ENCODE measurements around the gene OR12D2. TPM values are rescaled to one million over a fixed set of nuclear protein-coding genes. Genes with fewer than 3 reads are reported as not detected.
"Not testable (repeated sequence)": the region's sequence is repeated elsewhere in the genome, so short reads cannot be mapped to it uniquely, and the experiment has no call there.

The OR12D2 gene
- total and polyA plus RNA-seq, 2 of the 4 experiments (the other 2 are of a cell fraction) = not detected

DNA sequence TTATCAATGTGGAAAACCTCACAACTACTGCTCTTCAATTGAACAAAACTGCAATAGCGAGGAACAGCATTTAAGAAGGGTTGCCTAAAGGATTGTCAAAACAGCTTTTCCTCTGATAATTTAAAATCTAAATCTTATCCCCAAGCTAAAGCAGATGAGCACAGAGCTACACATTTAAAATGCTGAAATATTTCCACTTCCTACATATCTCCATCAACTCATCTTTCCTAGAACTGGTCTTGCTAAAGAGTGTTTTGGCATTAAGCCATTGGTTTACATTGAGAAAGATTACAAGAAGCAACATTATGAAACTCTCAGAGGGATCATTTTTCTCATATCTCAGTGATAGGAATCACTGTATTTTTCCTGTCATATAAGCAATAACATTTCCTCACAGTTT, 47.3 kb downstream of the OR12D2 start:
- no peak overlapping the region for H2BK20ac ChIP-seq (ENCODE audit: low read depth, low read length)
- no peak overlapping the region for H3K23ac ChIP-seq (ENCODE audit: low read depth, low read length)
- no peak overlapping the region for H2BK120ac ChIP-seq (ENCODE audit: low read depth, low read length)
- H3K9me1 ChIP-seq (ENCODE audit: insufficient read depth, low read length) = no peaks in the 10 kb centered on the region
- ChIA-PET CTCF (no interaction called here), POLR2A (ENCODE audit: unreplicated experiment) (no interaction called here)
- ATAC-seq (ENCODE audit: low read depth) (no peak), DNase-seq (no peak)
- no peak overlapping the region for H3K4me2 ChIP-seq (ENCODE audit: low read depth, low read length)
- no peak overlapping the region for H2AK9ac ChIP-seq (replicated peaks; ENCODE audit: low read depth, low read length, poor library complexity)
- H4K91ac ChIP-seq (ENCODE audit: insufficient read depth, low read depth, low read length) = no peak overlapping the region
- WGBS, 2 experiments (ENCODE audit: extremely low coverage in 2 of 2, insufficient read length in 1 of 2) = no CpG with 5 or more reads among the region's 1 CpG
- intact Hi-C loops (cut with micrococcal nuclease) (no loop called here), in situ Hi-C loops (cut with MboI; ENCODE audit: low sequenced_read_pairs) (no loop called here), dilution Hi-C loops (cut with HindIII; ENCODE audit: low sequenced_read_pairs, unreplicated experiment) (no loop called here)
- no TSS peak for BruUV-seq (replicated peaks)
- H3K18ac ChIP-seq (ENCODE audit: low read depth, low read length) = no peak overlapping the region
- no peak overlapping the region for H4K5ac ChIP-seq (ENCODE audit: low read depth, low read length)
- H2AFZ ChIP-seq (replicated peaks; ENCODE audit: low read length, poor library complexity) = no peak overlapping the region
- H2BK5ac ChIP-seq (ENCODE audit: low read depth, low read length, poor library complexity, severe bottlenecking) = no peak overlapping the region
- H3K9me3 ChIP-seq (ENCODE audit: control insufficient read depth, insufficient read depth, low read length) = peaks cover 14% of the 10 kb centered on the region
- H3K56ac ChIP-seq (ENCODE audit: extremely low read depth, insufficient read depth, low read length) = no peak overlapping the region
- no peak overlapping the region for H2AK5ac ChIP-seq (ENCODE audit: low read depth, low read length)
- no peaks in the 10 kb centered on the region for H4K20me1 ChIP-seq (ENCODE audit: insufficient read depth, low read length)
- TF ChIP-seq MAZ (IDR thresholded peaks at IDR 0.05; ENCODE audit: borderline replicate concordance, low read depth, low read length) (no peak), RAD21 (IDR thresholded peaks at IDR 0.05; ENCODE audit: low read length) (no peak), POLR2A (IDR thresholded peaks at IDR 0.05; ENCODE audit: low read depth, low read length) (no peak), RFX5 (IDR thresholded peaks at IDR 0.05; ENCODE audit: low read depth, low read length) (no peak), SMC3 (IDR thresholded peaks at IDR 0.05; ENCODE audit: low read depth, low read length) (no peak), MAFK (IDR thresholded peaks at IDR 0.05; ENCODE audit: low read depth, low read length) (no peak), NFE2L2 (IDR thresholded peaks at IDR 0.05; ENCODE audit: low read depth, low read length) (no peak)
- H3K27ac ChIP-seq (ENCODE audit: insufficient read depth, low read length) = no peak overlapping the region
- H3K4me1 ChIP-seq (ENCODE audit: control insufficient read depth, insufficient read depth, low read length) = no peaks in the 10 kb centered on the region
- H3K14ac ChIP-seq (replicated peaks; ENCODE audit: low read depth, low read length) = no peak overlapping the region
- H3K36me3 ChIP-seq (ENCODE audit: control insufficient read depth, insufficient read depth, low read length) = no peaks in the 10 kb centered on the region
- H3K4ac ChIP-seq (ENCODE audit: low read depth, low read length) = no peak overlapping the region
- no peaks in the 10 kb centered on the region for H3K27me3 ChIP-seq (ENCODE audit: control insufficient read depth, insufficient read depth, low read length)
- H2BK15ac ChIP-seq (ENCODE audit: low read depth, low read length) = no peak overlapping the region
- H3K4me3 ChIP-seq (ENCODE audit: insufficient read depth, low read depth, low read length) = no peak overlapping the region
- no peak overlapping the region for H4K8ac ChIP-seq (ENCODE audit: low read depth in 2 of 2, low read length in 2 of 2)
- H3K79me1 ChIP-seq (ENCODE audit: low read depth in 1 of 2, low read length in 2 of 2) = no peaks in the 10 kb centered on the region
- no peak overlapping the region for H3K9ac ChIP-seq (ENCODE audit: low read depth, low read length)

DNA sequence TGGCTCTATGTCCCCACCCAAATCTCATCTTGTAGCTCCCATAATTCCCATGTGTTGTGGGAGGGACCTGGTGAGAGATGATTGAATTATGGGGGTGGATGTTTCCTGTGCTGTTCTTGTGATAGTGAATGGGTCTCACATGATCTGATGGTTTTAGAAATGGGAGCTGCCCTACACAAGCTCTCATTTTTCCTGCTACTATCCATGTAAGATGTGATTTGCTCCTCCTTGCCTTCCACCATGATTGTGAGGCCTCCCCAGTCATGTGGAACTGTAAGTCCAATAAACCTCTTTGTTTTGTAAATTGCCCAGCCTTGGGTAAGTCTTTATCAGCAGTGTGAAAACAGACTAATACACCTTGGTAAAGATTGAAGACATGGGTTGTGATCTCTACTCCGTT, 48.6 kb downstream of the OR12D2 start:
- H3K36me3 ChIP-seq (ENCODE audit: control insufficient read depth, insufficient read depth, low read length); H4K5ac ChIP-seq (ENCODE audit: low read depth, low read length); H2BK20ac ChIP-seq (ENCODE audit: low read depth, low read length); H4K8ac ChIP-seq (ENCODE audit: low read depth in 2 of 2, low read length in 2 of 2); CTCF ChIA-PET; H3K9ac ChIP-seq (ENCODE audit: low read depth, low read length); H4K91ac ChIP-seq (ENCODE audit: insufficient read depth, low read depth, low read length); in situ Hi-C loops (cut with MboI; ENCODE audit: low sequenced_read_pairs); H3K27ac ChIP-seq (ENCODE audit: insufficient read depth, low read length); H2AFZ ChIP-seq (replicated peaks; ENCODE audit: low read length, poor library complexity); H3K23ac ChIP-seq (ENCODE audit: low read depth, low read length); H2AK5ac ChIP-seq (ENCODE audit: low read depth, low read length); H3K56ac ChIP-seq (ENCODE audit: extremely low read depth, insufficient read depth, low read length); H3K18ac ChIP-seq (ENCODE audit: low read depth, low read length); H3K27me3 ChIP-seq (ENCODE audit: control insufficient read depth, insufficient read depth, low read length); H3K4me1 ChIP-seq (ENCODE audit: control insufficient read depth, insufficient read depth, low read length); intact Hi-C loops (cut with micrococcal nuclease); H3K14ac ChIP-seq (replicated peaks; ENCODE audit: low read depth, low read length); POLR2A ChIA-PET (ENCODE audit: unreplicated experiment); H3K4ac ChIP-seq (ENCODE audit: low read depth, low read length); dilution Hi-C loops (cut with HindIII; ENCODE audit: low sequenced_read_pairs, unreplicated experiment); H3K79me1 ChIP-seq (ENCODE audit: low read depth in 1 of 2, low read length in 2 of 2); ATAC-seq (ENCODE audit: low read depth); H2AK9ac ChIP-seq (replicated peaks; ENCODE audit: low read depth, low read length, poor library complexity); H2BK5ac ChIP-seq (ENCODE audit: low read depth, low read length, poor library complexity, severe bottlenecking); H3K4me2 ChIP-seq (ENCODE audit: low read depth, low read length); H2BK120ac ChIP-seq (ENCODE audit: low read depth, low read length); H4K20me1 ChIP-seq (ENCODE audit: insufficient read depth, low read length); H3K9me1 ChIP-seq (ENCODE audit: insufficient read depth, low read length); DNase-seq; H3K4me3 ChIP-seq (ENCODE audit: insufficient read depth, low read depth, low read length); H2BK15ac ChIP-seq (ENCODE audit: low read depth, low read length); BruUV-seq (replicated peaks): not testable (repeated sequence)
- no CpG with 5 or more reads among the region's 1 CpG for WGBS, 2 experiments (ENCODE audit: extremely low coverage in 2 of 2, insufficient read length in 1 of 2)
- peaks cover 14% of the 10 kb centered on the region for H3K9me3 ChIP-seq (ENCODE audit: control insufficient read depth, insufficient read depth, low read length)

Measured in IMR-90 (cell line).